HEK293 (cell line): ENCODE measurements around the gene C10orf88.

Source experiments
- CTCF ChIA-PET: fragments of 350-600 bp; formaldehyde crosslinking; extraction: SDS; loops from one replicate; lab custom pipeline; 2021; ENCODE audit warnings: antibody characterized with exemption; lab: Yijun Ruan, JAX
- POLR2A ChIA-PET: fragments of 300-600 bp; formaldehyde crosslinking; extraction: SDS; loops from one replicate; lab custom pipeline; 2020; ENCODE audit warnings: antibody characterized with exemption, inconsistent platforms; lab: Yijun Ruan, JAX
- H3K27ac ChIP-seq: fragments of 200-500 bp; sonication (Bioruptor generic); 2 replicates; pipeline ENCODE4 v1.5.1; 2014; ENCODE audit warnings: low read depth, low read length, control low read depth, inconsistent platforms; ENCODE audit errors: extremely low read depth
- H3K36me3 ChIP-seq, 2 experiments: fragments of 200-500 bp in 1 of 2; sonication (Bioruptor generic) in 1 of 2; 1 replicate in 1 of 2; 2 replicates in 1 of 2; pipeline ENCODE4 v1.5.1; 2014 to 2017; ENCODE audit warnings: inconsistent platforms in 2 of 2, low read length in 2 of 2; ENCODE audit not compliant: control insufficient read depth in 2 of 2, insufficient read depth in 1 of 2
- H3K4me1 ChIP-seq: fragments of 200-500 bp; sonication (Bioruptor generic); 2 replicates; pipeline ENCODE4 v1.5.1; 2014; ENCODE audit warnings: mild to moderate bottlenecking, low read length, inconsistent platforms; ENCODE audit not compliant: control insufficient read depth, insufficient read depth
- H3K4me3 ChIP-seq: 2 replicates; pipeline ENCODE4 v1.5.1; 2011; ENCODE audit warnings: low read depth, mild to moderate bottlenecking, control low read depth, low read length, moderate library complexity
- H3K9me3 ChIP-seq: fragments of 200-500 bp; sonication (Bioruptor generic); 2 replicates; pipeline ENCODE4 v1.5.1; 2014; ENCODE audit warnings: low read depth, low read length, inconsistent platforms; ENCODE audit not compliant: control insufficient read depth, insufficient read depth
- GLI2 ChIP-seq: fragments of 450-650 bp; formaldehyde crosslinking; IDR thresholded peaks from 2 replicates; pipeline ENCODE4; 2017; ENCODE audit warnings: missing biosample characterization, missing genetic modification characterization, low read depth, borderline replicate concordance
- HOXA7 ChIP-seq: sonication (generic); formaldehyde crosslinking; IDR thresholded peaks from 2 replicates; pipeline ENCODE4 v1.8.1; 2022; ENCODE audit warnings: missing genetic modification reagents, borderline replicate concordance
- IKZF3 ChIP-seq: fragments of 450-650 bp; IDR thresholded peaks from 2 replicates; pipeline ENCODE4 v1.5.0; 2018; ENCODE audit warnings: missing biosample characterization, mild to moderate bottlenecking, missing genetic modification characterization, moderate library complexity
- PRDM2 ChIP-seq: fragments of 450-650 bp; formaldehyde crosslinking; IDR thresholded peaks from 2 replicates; pipeline ENCODE4 v1.5.1; 2016; ENCODE audit warnings: missing biosample characterization, missing genetic modification characterization, borderline replicate concordance
- RBAK ChIP-seq: fragments of 450-650 bp; formaldehyde crosslinking; IDR thresholded peaks from 2 replicates; pipeline ENCODE4 v1.5.1; 2016; ENCODE audit warnings: missing biosample characterization, missing genetic modification characterization
- SALL2 ChIP-seq: fragments of 450-650 bp; formaldehyde crosslinking; IDR thresholded peaks from 2 replicates; pipeline ENCODE4 v1.5.0; 2017; ENCODE audit warnings: missing biosample characterization, mild to moderate bottlenecking, missing genetic modification characterization, borderline replicate concordance
- SETDB1 ChIP-seq: IDR thresholded peaks from one replicate; pipeline ENCODE4 v1.6.1; 2017; ENCODE audit warnings: mild to moderate bottlenecking, low read length, moderate library complexity, mixed read lengths; ENCODE audit not compliant: insufficient read length
- ZBTB26 ChIP-seq: fragments of 450-650 bp; formaldehyde crosslinking; optimal IDR thresholded peaks from 2 replicates; pipeline ENCODE3; 2016; ENCODE audit warnings: missing biosample characterization, mild to moderate bottlenecking, missing genetic modification characterization
- ZNF211 ChIP-seq: fragments of 450-650 bp; formaldehyde crosslinking; IDR thresholded peaks from 2 replicates; pipeline ENCODE4 v1.5.1; 2016; ENCODE audit warnings: low read depth, missing biosample characterization, missing genetic modification characterization
- ZNF24 ChIP-seq: fragments of 450-650 bp; formaldehyde crosslinking; IDR thresholded peaks from 2 replicates; pipeline ENCODE4 v1.5.1; 2016; ENCODE audit warnings: missing biosample characterization, missing genetic modification characterization
- ZNF37A ChIP-seq: fragments of 450-650 bp; IDR thresholded peaks from 2 replicates; pipeline ENCODE4 v1.5.1; 2018; ENCODE audit warnings: missing biosample characterization, missing genetic modification characterization
- ZNF518A ChIP-seq: fragments of 450-650 bp; formaldehyde crosslinking; conservative IDR thresholded peaks from 2 replicates; pipeline ENCODE4 v1.5.1; 2016; ENCODE audit warnings: low read depth, missing biosample characterization, missing genetic modification characterization
- ZNF529 ChIP-seq: fragments of 450-650 bp; formaldehyde crosslinking; IDR thresholded peaks from 2 replicates; pipeline ENCODE4 v1.5.1; 2017; ENCODE audit warnings: missing genetic modification characterization, missing biosample characterization; ENCODE audit not compliant: insufficient replicate concordance
- ZNF596 ChIP-seq: fragments of 450-650 bp; IDR thresholded peaks from 2 replicates; pipeline ENCODE4 v1.5.0; 2018; ENCODE audit warnings: missing biosample characterization, mild to moderate bottlenecking, missing genetic modification characterization, moderate library complexity
- ZNF664 ChIP-seq: fragments of 450-650 bp; formaldehyde crosslinking; IDR thresholded peaks from 2 replicates; pipeline ENCODE4 v1.5.1; 2016; ENCODE audit warnings: missing biosample characterization, missing genetic modification characterization
- ZSCAN4 ChIP-seq: fragments of 450-650 bp; formaldehyde crosslinking; IDR thresholded peaks from 2 replicates; pipeline ENCODE4 v1.5.1; 2017; ENCODE audit warnings: missing biosample characterization, missing genetic modification characterization

C10orf88 gene

GRCh38 chr10:122968698-122969097 lies 14.7 kb upstream of the C10orf88 start (continued):
- no peak for TF ChIP-seq PRDM2

- TF ChIP-seq SETDB1 (peak; percentile 75), ZNF664 (tag by site-specific recombination) (no peak), ZNF529 (peak; percentile 90)
- Histone ChIP-seq H3K36me3 (peaks cover 0 to 4% of the 10 kb centered on the region in 2 experiments; a peak in 1 of 3 replicates), H3K4me1 (no peaks in the 10 kb centered on the region), H3K9me3 (no peaks in the 10 kb centered on the region; the same call in 1 of the 2 replicates), H3K4me3 (no peak overlapping the region), H3K27ac (no peak overlapping the region)
- CTCF ChIA-PET = no interaction called here
- POLR2A ChIA-PET = no interaction called here
These were observed 12.9 kb upstream of the C10orf88 start for GRCh38 chr10:122966879-122967278.

- no peak overlapping the region for H3K4me3 ChIP-seq
- TF ChIP-seq ZNF24 = no peak
- no peak for TF ChIP-seq ZSCAN4 (tag by site-specific recombination)
- no peak for TF ChIP-seq ZNF37A (tag by site-specific recombination)
- TF ChIP-seq, all 188 proteins: peak for 0
- ChIA-PET CTCF (interaction anchor here (0.5 to 1.2 kb wide), 4 partner anchors 12 to 876 kb away, joined by 3 to 5 read pairs (median 4); no protein-coding TSS in a partner anchor), POLR2A (no interaction called here)
- Histone ChIP-seq H3K36me3 (peaks cover 0 to 4% of the 10 kb centered on the region in 2 experiments; a peak in 1 of 3 replicates), H3K9me3 (no peaks in the 10 kb centered on the region; the same call in 1 of the 2 replicates), H3K4me1 (no peaks in the 10 kb centered on the region), H3K27ac (no peak overlapping the region)
These were observed 8.4 kb upstream of the C10orf88 start for GRCh38 chr10:122962405-122962804.

GRCh38 chr10:122957474-122957873 lies 3.4 kb upstream of the C10orf88 start:
- H3K36me3 ChIP-seq = no peaks in the 10 kb centered on the region
- no peak overlapping the region for H3K27ac ChIP-seq
- ChIA-PET POLR2A (no interaction called here), CTCF (interaction anchor here (3.1 kb wide), 1 partner anchor 23 kb away, joined by 14 read pairs; the partner anchor contains the start of gene PSTK)
- peaks cover under 1% of the 10 kb centered on the region; the same call in 1 of the 2 replicates for H3K4me1 ChIP-seq
- H3K9me3 ChIP-seq = no peaks in the 10 kb centered on the region
- H3K4me3 ChIP-seq = no peak overlapping the region
- TF ChIP-seq IKZF3 (tag by site-specific recombination) (no peak), RBAK (tag by site-specific recombination) (no peak), HOXA7 (CRISPR knock-in tag) (no peak), GLI2 (tag by site-specific recombination) (no peak), ZNF211 (tag by site-specific recombination) (no peak), ZNF518A (tag by site-specific recombination) (no peak), SALL2 (no peak), ZNF596 (no peak), ZBTB26 (tag by site-specific recombination) (no peak)
